ENCODE data around the gene NEUROD1.

NEUROD1 gene

GRCh38 chr2:181632733-181633401 is 47.5 kb downstream of the NEUROD1 start:
- DNase-seq = no peak

- no peak for DNase-seq
Observed at GRCh38 chr2:181628590-181629585, 51.4 kb downstream of the NEUROD1 start.

- DNase-seq = no peak
Observed at GRCh38 chr2:181627545-181627944, 52.8 kb downstream of the NEUROD1 start.

- no peak for DNase-seq
Observed at GRCh38 chr2:181626671-181627070, 53.6 kb downstream of the NEUROD1 start.

Data from RPMI8226 (cell line).